GM19351 (cell line): ENCODE measurements around the gene C1QTNF5.

ENCODE experiments used
- ATAC-seq: cut with Tn5 transposase; IDR thresholded peaks from one replicate; pipeline ENCODE4 v1.9.1; 2021; ENCODE audit warnings: mild to moderate bottlenecking, moderate library complexity; ENCODE audit not compliant: unreplicated experiment

C1QTNF5 gene

GRCh38 chr11:119359365-119360214 lies 18.9 kb upstream of the C1QTNF5 start:
- no peak for ATAC-seq

GRCh38 chr11:119357074-119357473 lies 16.4 kb upstream of the C1QTNF5 start:
- no peak for ATAC-seq

GRCh38 chr11:119356349-119357031 lies 15.8 kb upstream of the C1QTNF5 start:
- peak; percentile 73 for ATAC-seq

GRCh38 chr11:119355091-119355843 lies 14.6 kb upstream of the C1QTNF5 start:
- ATAC-seq: no peak

GRCh38 chr11:119352857-119353260 lies 12.2 kb upstream of the C1QTNF5 start:
- ATAC-seq: no peak

GRCh38 chr11:119351232-119351631 lies 10.5 kb upstream of the C1QTNF5 start:
- ATAC-seq: no peak

GRCh38 chr11:119350302-119350701 lies 9.6 kb upstream of the C1QTNF5 start:
- ATAC-seq: no peak

GRCh38 chr11:119347940-119348605 lies 7.4 kb upstream of the C1QTNF5 start:
- ATAC-seq: no peak

GRCh38 chr11:119347242-119347641 lies 6.6 kb upstream of the C1QTNF5 start:
- ATAC-seq: no peak

GRCh38 chr11:119346605-119347004 lies 5.9 kb upstream of the C1QTNF5 start, which contains the start of gene MFRP:
MFRP (minus strand) TSS chr11:119346705; CDS start chr11:119346513, 192 bp downstream.
- ATAC-seq: no peak

- no peak for ATAC-seq
These were observed 5.0 kb upstream of the C1QTNF5 start for GRCh38 chr11:119345685-119346084.

- ATAC-seq: no peak
These were observed 3.8 kb upstream of the C1QTNF5 start for GRCh38 chr11:119344291-119345010.

GRCh38 chr11:119343726-119344125 lies 3.0 kb upstream of the C1QTNF5 start:
- no peak for ATAC-seq

GRCh38 chr11:119342362-119343130 lies 1.9 kb upstream of the C1QTNF5 start:
- no peak for ATAC-seq

- ATAC-seq: no peak
These were observed 1.3 kb upstream of the C1QTNF5 start for GRCh38 chr11:119342023-119342300.

- no peak for ATAC-seq
These were observed 739 bp upstream of the C1QTNF5 start for GRCh38 chr11:119341222-119342022.

- no peak for ATAC-seq
These were observed 921 bp downstream of the C1QTNF5 start for GRCh38 chr11:119339589-119340334.

- ATAC-seq: no peak
These were observed 1.6 kb downstream of the C1QTNF5 start for GRCh38 chr11:119338965-119339588.
